HG02623 (cell line): ENCODE data around the gene OR9Q1.
"Not testable (repeated sequence)": the region's sequence is repeated elsewhere in the genome, so short reads cannot be mapped to it uniquely, and the experiment has no call there.

Source experiments
- ATAC-seq: cut with Tn5 transposase; IDR thresholded peaks from one replicate; pipeline ENCODE4 v1.9.1; 2021; ENCODE audit warnings: moderate library complexity; ENCODE audit not compliant: unreplicated experiment

The OR9Q1 gene

DNA sequence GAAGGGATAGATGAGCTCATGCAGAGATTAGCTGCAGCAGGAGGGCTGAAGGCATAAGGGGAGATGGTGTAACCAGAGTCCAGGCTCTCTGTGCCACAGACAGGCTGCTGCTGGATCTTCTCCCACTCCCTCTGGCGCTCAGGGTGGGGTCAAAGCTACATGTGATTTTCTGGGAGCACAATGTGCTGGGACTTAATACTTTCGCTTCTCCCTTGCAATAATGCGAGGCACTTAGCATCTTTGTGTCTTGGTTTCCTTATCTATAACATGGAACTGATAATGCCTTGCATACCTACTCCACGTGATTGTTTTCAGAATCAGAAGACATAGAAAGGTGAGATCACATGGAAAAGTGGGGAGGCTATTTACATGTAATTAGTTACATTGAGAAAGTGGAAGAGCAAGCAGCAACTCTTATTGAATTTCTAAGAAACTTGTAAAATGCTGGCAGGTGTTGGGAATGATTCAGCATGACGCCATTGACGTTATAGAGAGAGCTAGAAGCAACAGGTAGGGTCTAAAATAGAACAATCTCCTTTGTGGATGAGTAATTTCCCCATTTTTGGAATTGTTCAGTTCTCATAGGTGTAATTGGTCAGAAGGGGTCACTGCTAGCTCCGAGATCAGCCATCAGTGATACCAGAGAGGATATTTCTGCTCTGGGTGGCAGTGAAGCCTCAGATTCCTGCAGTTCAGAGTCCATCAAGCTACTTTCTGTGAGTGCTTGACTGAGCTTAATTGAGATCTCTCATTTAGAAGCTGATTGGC is 109.8 kb downstream of the OR9Q1 start:
- no peak for ATAC-seq

DNA sequence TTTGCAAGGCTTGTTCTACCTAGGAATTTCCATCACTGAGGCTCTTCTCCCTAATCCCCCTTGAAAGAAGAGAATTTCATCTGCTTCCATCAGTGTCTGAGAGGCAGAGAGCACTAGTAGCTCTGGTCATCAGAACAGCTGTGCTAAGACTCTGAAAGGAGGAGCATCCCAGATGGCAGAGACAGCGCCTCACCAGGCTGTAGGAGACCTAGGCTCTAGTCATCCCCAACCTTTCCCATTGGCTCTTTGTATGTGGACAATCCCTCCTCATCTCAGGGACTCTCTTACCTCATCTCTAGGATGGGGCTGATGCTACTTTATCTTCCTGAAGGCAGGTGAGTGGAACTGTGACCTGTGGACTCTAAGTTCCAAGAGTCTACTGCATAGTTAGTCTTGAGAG is 110.5 kb downstream of the OR9Q1 start:
- no peak for ATAC-seq

DNA sequence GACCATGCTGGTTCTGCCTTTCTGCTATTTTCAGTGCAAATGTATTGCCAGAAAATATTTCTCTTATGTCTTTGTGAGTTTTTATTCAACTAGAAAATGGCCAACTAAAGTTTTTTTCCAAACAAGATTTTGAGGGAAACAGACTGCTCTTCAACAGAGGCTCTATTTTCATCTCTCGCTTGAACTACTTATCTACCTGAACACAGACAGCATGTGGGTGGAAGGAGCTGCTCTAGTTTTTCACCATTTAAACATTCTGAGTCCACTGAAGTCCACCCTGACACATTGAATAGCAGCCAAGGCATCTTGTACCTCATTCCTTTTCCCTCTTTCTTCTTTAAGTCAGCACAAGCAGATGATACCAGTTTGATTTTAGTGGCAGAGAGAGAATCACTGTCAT is 111.5 kb downstream of the OR9Q1 start:
- no peak for ATAC-seq

DNA sequence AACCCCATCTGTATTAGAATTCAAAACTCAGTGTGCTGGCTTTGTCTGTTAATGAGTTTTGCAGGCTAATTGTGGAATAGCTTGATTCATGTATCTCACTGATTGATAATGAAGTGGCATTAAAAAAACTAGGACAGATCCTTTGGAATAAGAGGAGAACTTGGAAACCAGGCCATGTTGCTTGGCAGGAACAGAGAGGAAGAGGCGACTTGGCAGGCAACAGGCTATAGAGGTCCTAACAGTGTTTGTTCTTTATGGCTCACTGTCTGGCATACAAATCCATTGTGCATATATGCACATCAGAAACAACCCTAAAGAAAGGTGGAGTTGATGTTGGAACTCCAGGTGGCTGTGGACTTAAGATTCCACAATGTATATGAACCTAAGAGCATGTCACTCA is 119.1 kb downstream of the OR9Q1 start:
- no peak for ATAC-seq

DNA sequence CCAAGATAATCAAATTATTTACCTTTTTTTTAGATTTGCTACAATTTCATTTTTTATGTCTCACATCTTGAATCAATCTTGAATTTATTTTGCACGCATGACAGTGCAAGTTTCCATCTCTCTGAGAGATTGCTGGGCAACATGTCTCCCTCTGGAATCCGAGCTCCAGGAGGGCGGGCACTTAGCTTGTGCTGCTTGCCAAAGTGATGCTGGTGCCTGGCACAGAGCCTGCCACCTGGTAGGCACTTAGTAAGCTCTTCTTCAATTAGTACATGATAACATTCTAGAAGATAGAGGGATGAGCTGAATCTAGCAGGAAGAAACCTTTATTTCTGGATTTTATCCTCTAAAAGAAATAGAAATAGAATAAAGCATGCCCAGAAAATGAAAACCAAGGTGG is 129.1 kb downstream of the OR9Q1 start:
- ATAC-seq, result no peak

DNA sequence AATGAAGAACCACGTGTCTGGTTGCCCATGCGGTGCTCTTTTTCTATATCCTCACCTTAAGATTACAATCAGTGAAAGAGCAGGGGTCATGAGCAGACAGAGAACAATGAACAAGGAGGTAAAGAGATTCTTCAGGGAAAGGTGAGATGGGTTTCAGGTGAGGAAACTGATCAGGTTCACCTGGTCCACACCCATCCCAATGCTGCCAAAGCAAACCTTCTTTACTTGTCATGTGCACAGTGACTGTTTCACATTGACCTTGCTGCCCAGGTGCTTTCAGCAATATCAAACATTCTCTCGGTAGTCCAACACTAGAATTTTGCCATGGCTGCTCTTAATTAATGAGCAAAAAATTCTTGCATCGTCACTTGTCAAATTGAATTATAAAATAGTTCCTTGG is 140.7 kb downstream of the OR9Q1 start:
- ATAC-seq, result no peak

DNA sequence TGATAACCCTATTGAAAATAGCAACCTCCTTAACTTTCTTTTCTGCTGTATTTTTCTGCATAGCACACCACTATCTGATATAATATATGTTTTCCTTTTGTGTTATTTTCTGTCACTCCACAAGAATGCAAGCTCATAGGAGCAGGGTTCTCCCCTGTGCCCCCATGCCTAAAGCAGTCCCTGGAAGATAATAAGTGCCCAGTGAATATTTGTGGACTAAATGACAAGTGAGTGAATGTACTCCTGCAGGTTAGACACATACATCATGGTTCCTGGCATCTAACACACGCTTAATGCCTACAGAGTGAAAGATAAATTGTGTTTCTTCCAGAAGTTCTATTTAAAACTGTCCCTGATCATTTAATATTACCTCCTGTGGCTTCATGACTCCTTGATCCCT is 141.3 kb downstream of the OR9Q1 start:
- ATAC-seq, result no peak

DNA sequence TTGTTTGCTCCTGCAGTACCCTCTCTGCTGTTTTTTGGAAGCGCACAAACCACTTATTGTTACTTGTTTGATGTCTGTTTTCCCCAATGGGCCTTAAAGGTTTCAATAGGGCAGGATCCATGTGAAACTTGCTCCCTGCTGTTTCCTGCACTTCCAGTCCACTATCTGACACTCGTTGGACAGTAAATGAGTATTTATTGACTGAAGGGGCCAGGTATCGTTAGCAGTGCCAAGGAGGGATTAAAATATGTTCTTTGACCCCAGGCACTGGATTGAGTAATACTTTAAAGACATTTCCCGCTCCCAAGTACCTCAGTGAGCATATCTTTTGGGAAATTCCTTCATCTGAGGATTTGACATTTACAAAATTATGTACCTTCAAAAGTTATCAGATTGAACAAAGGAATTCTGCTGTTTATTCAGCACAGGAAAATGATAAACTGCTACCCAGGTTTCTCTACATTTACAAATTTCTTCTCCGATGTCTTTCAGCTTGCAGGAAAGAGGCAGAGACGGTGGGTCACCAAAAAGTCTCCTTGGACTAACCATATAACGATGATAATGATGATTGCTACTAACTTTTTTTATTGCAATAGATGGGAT is 141.9 kb downstream of the OR9Q1 start:
- ATAC-seq, result no peak

DNA sequence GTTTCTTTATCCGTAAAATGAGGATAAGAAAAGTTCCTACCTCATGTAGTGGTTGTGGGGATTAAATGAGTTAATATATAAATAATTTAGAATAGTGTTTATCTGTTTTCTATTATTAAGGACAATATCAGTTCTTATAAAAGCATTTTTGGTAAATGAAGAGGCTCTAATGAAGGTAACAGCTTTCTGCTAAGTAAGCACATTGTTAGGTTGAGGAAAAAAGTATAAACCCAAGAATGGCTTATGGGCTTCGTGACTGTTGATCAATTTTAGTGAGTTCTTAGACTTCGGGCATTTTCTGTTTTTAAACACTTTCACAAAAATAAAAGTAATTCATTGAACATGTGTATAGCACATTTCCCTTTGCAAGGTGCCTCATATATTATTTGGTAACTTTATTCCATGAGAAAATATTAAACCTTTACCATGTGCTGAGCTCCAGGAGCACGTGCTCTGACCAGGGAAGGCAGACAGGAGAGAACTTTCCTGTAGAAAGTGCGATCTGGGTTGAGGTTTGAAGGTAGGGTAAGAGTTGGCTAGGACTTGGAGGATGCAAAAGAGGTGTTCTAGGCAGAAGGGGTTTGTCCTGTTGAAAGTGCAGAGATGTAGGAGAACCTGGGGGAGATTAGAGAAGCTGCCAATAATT is 153.9 kb downstream of the OR9Q1 start:
- ATAC-seq, result no peak

DNA sequence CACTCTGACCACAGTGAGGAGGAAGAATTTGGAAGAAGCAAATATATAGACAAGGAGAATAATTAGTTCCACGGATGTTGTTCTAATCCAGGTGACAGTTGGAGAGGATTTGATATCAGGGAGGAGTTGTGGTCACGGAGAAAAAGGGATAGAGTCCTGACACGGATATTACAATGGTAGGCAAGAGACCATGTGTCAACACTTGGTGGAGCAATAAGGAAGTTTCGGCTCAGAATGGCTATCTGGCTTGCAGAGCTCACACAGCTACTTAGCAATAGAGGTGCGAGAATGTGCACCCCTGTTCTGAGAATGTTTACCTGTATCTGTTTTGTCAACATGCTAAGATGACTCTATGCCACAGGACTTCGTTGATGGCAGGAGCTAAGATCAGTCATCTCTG is 154.8 kb downstream of the OR9Q1 start:
- ATAC-seq, result no peak

DNA sequence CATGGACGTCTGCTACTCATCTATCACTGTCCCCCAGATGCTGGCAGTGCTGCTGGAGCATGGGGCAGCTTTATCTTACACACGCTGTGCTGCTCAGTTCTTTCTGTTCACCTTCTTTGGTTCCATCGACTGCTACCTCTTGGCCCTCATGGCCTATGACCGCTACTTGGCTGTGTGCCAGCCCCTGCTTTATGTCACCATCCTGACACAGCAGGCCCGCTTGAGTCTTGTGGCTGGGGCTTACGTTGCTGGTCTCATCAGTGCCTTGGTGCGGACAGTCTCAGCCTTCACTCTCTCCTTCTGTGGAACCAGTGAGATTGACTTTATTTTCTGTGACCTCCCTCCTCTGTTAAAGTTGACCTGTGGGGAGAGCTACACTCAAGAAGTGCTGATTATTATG is 156.0 kb downstream of the OR9Q1 start:
- no peak for ATAC-seq

DNA sequence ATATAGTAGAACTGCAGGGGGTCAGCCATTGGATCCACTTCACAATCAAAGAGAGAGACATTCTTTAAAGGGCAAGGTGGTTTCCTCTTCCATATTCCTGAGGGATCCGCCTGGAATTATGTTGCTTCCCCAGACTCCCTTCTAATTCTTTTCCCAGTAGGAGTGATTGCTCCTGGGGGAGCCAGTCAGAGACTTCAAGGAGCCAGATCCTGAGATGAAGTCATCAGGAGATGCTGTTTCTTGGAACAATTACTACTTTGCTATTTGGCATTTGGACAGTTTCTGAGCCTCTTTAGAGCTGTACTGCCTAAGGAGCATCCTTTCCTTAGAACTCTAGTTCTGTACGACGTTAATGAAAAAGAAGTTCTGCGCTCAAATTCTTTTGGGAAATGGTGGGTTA is 163.3 kb downstream of the OR9Q1 start:
- no peak for ATAC-seq

DNA sequence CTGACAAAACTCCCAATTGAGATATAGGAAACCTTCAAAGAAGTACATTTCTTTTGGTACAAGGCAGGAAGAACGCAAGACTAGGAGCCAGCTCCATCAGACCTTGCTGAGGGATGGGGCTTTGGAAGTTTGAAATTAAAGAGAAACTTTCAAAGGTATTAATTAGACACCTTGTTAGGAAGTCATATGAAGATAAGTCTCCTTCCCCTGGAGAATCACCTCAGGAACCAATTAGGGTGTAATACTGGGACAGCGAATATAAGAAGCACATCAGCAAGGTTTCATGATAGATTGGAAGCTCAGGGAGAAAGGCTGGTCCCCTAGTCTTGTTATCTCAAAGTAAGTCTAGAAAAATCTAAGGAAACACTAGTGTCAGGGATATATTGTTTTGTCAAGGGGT is 165.1 kb downstream of the OR9Q1 start, which contains the start of gene OR9Q2:
Gene OR9Q2 (plus strand): TSS at position 301 of the 400 bp plus-strand sequence. CDS start 1,421 bp downstream, outside the sequence.
- no peak for ATAC-seq

DNA sequence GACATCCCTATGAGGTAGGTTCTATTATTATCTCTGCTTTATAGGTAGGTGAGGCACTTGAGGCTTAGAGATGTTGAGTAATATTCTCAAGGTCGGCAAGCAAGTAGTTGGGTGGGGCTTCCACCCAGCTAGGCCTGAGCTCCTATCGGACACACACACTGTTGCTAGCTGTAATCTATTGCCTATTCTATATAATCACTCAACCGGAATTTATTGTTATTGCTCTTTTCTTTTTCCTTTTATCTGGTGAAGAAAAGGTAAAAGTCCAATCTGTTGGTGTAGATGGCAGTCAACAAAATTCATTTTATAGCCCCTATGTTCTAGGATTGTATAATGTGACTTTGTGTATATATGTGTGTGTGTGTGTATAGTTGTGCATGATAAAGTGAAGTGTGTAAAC is 168.5 kb downstream of the OR9Q1 start:
- ATAC-seq, result no peak

DNA sequence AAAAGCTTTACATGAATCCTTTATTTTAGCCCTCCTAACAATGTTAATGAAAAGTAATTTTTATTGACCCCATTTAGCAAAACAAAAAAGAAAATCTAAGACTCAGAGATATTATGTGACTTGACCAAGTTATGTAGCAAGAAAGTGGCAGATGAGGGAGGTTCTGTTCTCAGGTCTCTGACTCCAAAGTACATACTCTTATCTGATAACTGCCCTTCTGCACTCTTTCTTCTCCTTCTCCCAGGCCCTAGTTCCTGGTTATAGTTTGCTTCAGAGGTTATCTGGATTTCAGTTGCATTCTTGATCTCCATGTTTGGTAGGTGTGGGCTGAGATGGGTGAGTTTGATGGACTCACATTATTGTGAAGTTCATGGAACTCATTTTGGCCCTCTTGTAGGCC is 169.7 kb downstream of the OR9Q1 start:
- no peak for ATAC-seq

DNA sequence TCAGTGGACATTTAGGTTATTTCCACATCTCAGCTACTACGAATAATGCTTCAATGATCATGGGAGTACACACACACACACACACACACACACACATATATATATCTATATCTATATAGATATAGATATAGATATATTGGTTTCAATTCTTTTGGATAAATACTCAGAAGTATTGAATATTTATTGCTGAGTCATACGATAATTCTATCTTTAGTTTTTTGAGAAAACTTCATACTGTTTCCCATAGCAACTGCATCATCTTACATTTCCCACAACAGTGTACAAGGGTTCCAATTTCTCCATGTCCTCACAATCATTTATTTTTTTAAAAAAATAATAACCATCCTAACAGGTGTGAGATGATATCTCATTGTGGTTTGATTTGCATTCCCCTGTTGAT is 172.3 kb downstream of the OR9Q1 start:
- no peak for ATAC-seq

DNA sequence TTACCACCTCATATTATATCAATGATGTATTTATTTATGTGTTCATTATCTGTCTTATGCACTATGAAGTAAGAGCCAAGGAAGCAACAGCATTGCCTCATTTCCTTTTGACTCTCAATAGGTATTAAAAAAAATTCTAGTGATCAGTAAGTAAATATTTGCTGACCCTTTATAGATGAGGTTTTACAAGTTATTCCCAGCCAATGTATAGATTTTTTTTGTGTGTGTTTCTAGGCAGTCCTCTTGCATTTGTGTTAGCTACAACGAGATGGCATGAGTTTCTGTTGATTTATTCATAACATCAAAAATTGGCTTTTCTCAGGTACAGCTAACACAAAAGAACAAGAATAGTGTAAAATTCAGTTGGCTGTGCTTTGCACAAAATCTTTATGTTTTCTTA is 175.6 kb downstream of the OR9Q1 start:
- ATAC-seq, result no peak

DNA sequence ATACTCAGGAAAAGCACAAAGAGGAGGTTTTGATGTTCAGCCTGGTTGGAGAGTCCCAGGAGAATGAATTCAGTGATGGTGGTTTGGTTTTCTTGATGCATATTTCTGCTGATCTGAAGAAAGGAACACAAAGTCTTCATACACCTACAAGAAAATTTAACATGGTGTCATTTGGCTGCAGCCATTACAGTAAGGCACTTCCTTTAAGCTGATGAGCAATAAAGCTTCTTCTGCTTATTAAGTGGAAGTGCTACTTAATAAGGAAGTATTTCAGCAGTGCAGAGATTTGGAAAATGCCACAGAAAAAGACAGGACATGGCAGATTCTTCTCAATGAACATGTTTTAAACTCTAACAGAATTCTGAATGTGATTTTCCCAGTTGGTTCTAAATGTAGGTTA is 180.4 kb downstream of the OR9Q1 start, which contains the start of gene OR1S2:
Gene OR1S2 (minus strand): TSS at position 101 of the 400 bp plus-strand sequence. CDS start 0 bp downstream, at position 101.
- ATAC-seq, result no peak

DNA sequence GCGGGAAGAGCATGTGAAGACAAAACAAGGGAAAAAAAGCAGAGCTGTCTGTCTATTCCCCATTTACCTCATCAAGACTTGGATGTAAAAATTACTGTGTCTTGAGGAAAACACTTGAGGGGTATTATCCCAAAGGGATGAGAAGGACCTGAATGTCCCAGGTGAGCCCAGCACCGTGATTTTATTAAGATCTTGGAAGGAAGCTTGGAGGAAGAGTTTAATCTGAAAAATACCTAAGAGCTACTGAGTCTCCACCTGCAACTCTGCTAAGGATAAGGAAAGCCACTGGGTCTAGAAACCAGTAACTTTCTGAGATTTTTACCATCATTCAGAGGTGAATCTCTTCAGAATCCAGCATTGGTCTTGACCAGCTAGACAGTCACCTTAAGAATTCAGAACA is 188.7 kb downstream of the OR9Q1 start, which contains the start of gene OR1S1:
Gene OR1S1 (plus strand): TSS at position 301 of the 400 bp plus-strand sequence.
- ATAC-seq, result not testable (repeated sequence)

DNA sequence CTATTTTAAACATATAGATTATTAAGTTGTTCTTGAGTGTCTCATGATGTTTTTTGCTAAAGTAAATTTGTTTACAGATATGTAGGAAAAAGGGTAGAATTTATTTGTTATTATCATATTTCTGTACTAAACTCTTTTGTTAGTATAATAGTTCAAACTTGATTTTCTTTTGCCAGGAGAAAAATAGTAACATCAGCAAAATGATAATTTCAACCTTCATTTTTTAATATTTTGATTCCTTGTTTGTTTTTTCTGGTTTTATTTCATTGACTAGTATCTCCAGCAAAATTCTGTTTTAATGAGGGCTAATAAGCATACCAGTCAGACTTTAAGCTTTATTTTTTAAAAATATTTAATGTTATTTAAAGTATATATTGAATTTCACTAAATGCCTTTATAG is 192.8 kb downstream of the OR9Q1 start:
- no peak for ATAC-seq

DNA sequence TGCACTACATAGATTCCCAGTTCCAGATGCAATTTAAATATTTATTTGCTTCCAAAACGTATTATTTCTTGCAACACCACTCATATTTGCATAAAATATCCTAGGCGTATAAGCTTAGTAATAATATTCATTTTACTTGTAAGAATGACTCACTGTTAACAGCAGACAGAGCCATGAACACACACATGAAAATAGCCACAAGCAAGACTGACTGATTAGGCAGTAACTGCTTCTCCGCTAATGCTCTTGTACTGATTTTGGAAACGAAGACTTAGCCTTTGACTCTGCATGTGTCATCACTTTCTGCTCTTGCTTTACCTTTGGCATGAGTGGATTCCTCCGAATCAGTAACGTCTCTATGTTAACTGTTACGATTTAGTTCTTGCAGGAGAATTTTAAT is 199.0 kb downstream of the OR9Q1 start:
- ATAC-seq, result no peak
